Hepatocyte (in vitro differentiated cells): Measurements from ENCODE around the gene TAPT1. TPM values are rescaled to one million over a fixed set of nuclear protein-coding genes. Genes with fewer than 3 reads are reported as not detected.
A peak's percentile ranks its signal among the peaks of the same experiment; 100 is the strongest.
"Not testable (repeated sequence)": the region's sequence is repeated elsewhere in the genome, so short reads cannot be mapped to it uniquely, and the experiment has no call there.

Source experiments
- DNase-seq: peaks from one replicate; pipeline ENCODE4 v3.0.0-alpha.2; 2016; ENCODE audit warnings: low spot score
- H2AFZ ChIP-seq: fragments of 200-600 bp; sonication (generic); 2 replicates; pipeline ENCODE4 v1.6.0; 2016; ENCODE audit warnings: antibody characterized with exemption, mild to moderate bottlenecking
- H3K27ac ChIP-seq: fragments of 200-600 bp; sonication (generic); 2 replicates; pipeline ENCODE4 v1.5.1; 2016; ENCODE audit warnings: mild to moderate bottlenecking
- H3K27me3 ChIP-seq: fragments of 200-600 bp; sonication (generic); 2 replicates; pipeline ENCODE4 v1.6.1; 2016
- H3K36me3 ChIP-seq: fragments of 200-600 bp; sonication (generic); replicated peaks from 2 replicates; pipeline ENCODE4 v1.5.1; 2016; ENCODE audit warnings: low read depth; ENCODE audit not compliant: insufficient read depth
- H3K4me1 ChIP-seq: fragments of 200-600 bp; sonication (generic); 2 replicates; pipeline ENCODE4 v1.5.1; 2016; ENCODE audit warnings: mild to moderate bottlenecking, moderate library complexity; ENCODE audit not compliant: insufficient read depth
- H3K4me2 ChIP-seq: fragments of 200-600 bp; sonication (generic); 2 replicates; pipeline ENCODE4 v1.6.0; 2016
- H3K4me3 ChIP-seq: fragments of 200-600 bp; sonication (generic); 2 replicates; pipeline ENCODE4 v1.5.1; 2016; ENCODE audit warnings: mild to moderate bottlenecking
- H3K79me2 ChIP-seq: fragments of 200-600 bp; sonication (generic); 2 replicates; pipeline ENCODE4 v1.6.0; 2017; ENCODE audit warnings: mild to moderate bottlenecking
- H3K9me2 ChIP-seq: fragments of 200-600 bp; sonication (generic); replicated peaks from 2 replicates; pipeline ENCODE4 v1.6.0; 2017; ENCODE audit warnings: mild to moderate bottlenecking; ENCODE audit not compliant: insufficient read depth
- H3K9me3 ChIP-seq: fragments of 200-600 bp; sonication (generic); 2 replicates; pipeline ENCODE4 v1.5.1; 2016; ENCODE audit warnings: low read depth, mild to moderate bottlenecking
- H4K20me1 ChIP-seq: fragments of 200-600 bp; sonication (generic); 2 replicates; pipeline ENCODE4 v1.6.0; 2016; ENCODE audit warnings: mild to moderate bottlenecking; ENCODE audit not compliant: insufficient read depth, poor library complexity, severe bottlenecking
- EZH2 ChIP-seq: fragments of 200-600 bp; sonication (generic); IDR thresholded peaks from 2 replicates; pipeline ENCODE4 v1.6.1; 2016; ENCODE audit warnings: antibody characterized with exemption, mild to moderate bottlenecking, borderline replicate concordance
- EZH2phosphoT487 ChIP-seq: fragments of 200-600 bp; sonication (generic); IDR thresholded peaks from one replicate; pipeline ENCODE4 v1.6.1; 2018; ENCODE audit warnings: antibody characterized with exemption, mild to moderate bottlenecking, low read depth, moderate library complexity; ENCODE audit not compliant: unreplicated experiment, severe bottlenecking
- WGBS: methylation state at CpG from one replicate; pipeline ENCODE4 v1.1.6; 2016; ENCODE audit warnings: low lambda C conversion rate; ENCODE audit errors: missing lambda C conversion rate; 5-methylcytosine and 5-hydroxymethylcytosine counted together
- polyA plus RNA-seq: library from polyadenylated mRNA; unstranded; fragments of >200 nt; fragmentation: Nextera tagmentation; extraction: Ambion mirVana; gene quantifications from 2 replicates; pipeline ENCODE4 v1.2.1, GENCODE V29; 2016
- total RNA-seq: library from RNA; depleted of rRNA; stranded (reverse); fragments of >200 nt; gene quantifications from 2 replicates; pipeline ENCODE4 v1.2.3, GENCODE V29; 2014
- TF ChIP-seq, protein P1 (sequence below): fragments of 200-600 bp; sonication (generic); IDR thresholded peaks from 2 replicates; pipeline ENCODE4 v1.5.1; 2016; ENCODE audit warnings: antibody characterized with exemption, mild to moderate bottlenecking; ENCODE audit not compliant: poor library complexity

TAPT1 gene
- total and polyA plus RNA-seq, 2 experiments from 2014 or later: 12.9 to 19.3 TPM

DNA sequence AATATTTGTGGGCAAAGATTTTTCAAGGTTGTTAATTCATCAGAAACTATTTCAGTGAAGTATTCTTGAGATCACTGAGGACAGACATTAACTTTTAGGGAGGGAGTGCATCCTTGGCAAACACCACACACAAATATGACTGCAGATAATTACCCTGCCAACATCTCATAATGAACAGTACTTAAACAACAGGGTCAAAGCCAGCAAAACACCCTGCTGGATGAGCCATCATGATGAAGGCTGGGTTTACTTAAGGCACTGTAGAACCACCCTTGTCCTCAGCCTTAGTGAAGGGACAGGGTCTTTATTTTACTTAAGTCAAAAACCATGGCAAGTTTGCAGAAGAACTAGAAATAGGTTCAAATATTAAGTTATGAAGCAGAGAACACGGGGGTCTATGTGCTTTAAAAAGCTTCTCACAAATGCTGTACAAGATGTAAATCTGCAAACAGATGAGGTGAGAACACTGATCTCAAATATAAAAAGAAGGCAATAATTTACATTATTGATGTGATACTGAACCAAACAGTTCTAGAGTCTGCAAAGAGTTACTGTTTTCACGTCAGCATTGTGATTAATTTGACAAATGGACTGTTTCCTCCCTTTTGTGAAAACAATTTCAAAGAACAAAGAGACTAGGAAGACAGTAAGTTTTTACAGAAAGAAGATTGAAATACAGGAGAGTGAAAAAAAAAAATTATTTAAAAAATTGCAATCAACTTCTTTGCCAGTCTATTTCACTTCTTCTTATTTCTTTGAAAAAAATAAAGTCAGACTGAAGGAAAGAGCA lies 28.2 kb downstream of the TAPT1 start:
- Histone ChIP-seq H3K4me2 (no peak overlapping the region), H3K36me3 (no peaks in the 10 kb centered on the region), H3K9me2 (no peaks in the 10 kb centered on the region), H4K20me1 (no peaks in the 10 kb centered on the region), H3K27ac (no peak overlapping the region), H3K9me3 (no peaks in the 10 kb centered on the region), H3K4me1 (no peaks in the 10 kb centered on the region), H3K79me2 (no peaks in the 10 kb centered on the region), H3K4me3 (no peak overlapping the region), H2AFZ (no peak overlapping the region), H3K27me3 (no peaks in the 10 kb centered on the region)
- WGBS: 88% methylated on average over 2 of the region's 2 CpGs
- DNase-seq: no peak
- no peak for TF ChIP-seq EZH2
- no peak for TF ChIP-seq EZH2phosphoT487
- TF ChIP-seq, protein P1, sequence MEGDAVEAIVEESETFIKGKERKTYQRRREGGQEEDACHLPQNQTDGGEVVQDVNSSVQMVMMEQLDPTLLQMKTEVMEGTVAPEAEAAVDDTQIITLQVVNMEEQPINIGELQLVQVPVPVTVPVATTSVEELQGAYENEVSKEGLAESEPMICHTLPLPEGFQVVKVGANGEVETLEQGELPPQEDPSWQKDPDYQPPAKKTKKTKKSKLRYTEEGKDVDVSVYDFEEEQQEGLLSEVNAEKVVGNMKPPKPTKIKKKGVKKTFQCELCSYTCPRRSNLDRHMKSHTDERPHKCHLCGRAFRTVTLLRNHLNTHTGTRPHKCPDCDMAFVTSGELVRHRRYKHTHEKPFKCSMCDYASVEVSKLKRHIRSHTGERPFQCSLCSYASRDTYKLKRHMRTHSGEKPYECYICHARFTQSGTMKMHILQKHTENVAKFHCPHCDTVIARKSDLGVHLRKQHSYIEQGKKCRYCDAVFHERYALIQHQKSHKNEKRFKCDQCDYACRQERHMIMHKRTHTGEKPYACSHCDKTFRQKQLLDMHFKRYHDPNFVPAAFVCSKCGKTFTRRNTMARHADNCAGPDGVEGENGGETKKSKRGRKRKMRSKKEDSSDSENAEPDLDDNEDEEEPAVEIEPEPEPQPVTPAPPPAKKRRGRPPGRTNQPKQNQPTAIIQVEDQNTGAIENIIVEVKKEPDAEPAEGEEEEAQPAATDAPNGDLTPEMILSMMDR: no peak

DNA sequence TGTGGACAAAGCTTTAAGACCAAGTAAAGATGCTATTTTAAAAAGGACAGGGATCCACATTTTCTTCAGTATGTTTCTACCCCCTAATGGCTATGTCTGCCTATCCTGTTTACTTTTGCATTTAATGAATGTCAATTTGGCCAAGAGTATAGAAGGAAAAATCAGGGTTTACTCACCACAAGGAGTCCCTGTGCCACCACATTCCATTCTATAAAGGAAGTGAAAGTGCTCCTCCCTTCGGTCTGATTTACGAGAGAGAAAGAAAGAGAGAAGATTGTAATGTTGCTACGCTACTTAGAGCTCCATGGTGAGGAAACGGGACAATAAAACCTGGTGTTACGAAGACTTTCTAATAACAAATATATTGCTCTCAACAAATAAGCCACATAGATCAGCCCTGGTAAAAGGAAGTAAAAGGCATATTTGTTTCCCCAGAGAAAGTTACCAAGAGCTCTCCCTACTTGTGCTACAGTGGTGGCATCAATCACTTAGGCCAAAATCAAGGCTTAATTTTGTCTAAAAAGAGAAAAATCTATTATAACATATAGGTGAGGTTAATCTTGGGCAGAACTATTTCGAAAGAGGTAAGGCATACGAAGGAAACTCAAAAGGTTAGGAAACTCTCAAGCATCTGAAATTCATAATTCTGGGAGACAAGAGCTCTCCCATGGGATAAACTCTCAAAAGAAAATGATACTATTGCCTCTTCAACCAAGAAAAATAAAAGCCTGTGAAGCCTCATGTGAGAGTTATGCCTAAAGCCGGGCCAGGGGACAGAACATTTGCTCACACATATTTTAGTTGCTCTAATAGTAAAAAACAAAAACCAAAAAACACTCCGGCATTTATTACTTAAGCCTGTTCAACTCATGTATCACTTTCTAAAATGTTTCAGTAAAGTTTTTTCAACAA lies 29.5 kb downstream of the TAPT1 start:
- no peaks in the 10 kb centered on the region for H3K27me3 ChIP-seq
- no peaks in the 10 kb centered on the region for H3K9me2 ChIP-seq
- H3K27ac ChIP-seq: peak overlapping the region; percentile 6
- no peak overlapping the region for H2AFZ ChIP-seq
- H3K9me3 ChIP-seq: no peaks in the 10 kb centered on the region
- TF ChIP-seq, protein P1: peak; percentile 48
- TF ChIP-seq EZH2: no peak
- peak; percentile 67 for DNase-seq
- H3K36me3 ChIP-seq: no peaks in the 10 kb centered on the region
- H4K20me1 ChIP-seq: no peaks in the 10 kb centered on the region
- H3K79me2 ChIP-seq: no peaks in the 10 kb centered on the region
- 46% methylated on average over 9 of the region's 9 CpGs for WGBS
- H3K4me3 ChIP-seq: no peak overlapping the region
- H3K4me1 ChIP-seq: no peaks in the 10 kb centered on the region
- peak overlapping the region; percentile 58 for H3K4me2 ChIP-seq

DNA sequence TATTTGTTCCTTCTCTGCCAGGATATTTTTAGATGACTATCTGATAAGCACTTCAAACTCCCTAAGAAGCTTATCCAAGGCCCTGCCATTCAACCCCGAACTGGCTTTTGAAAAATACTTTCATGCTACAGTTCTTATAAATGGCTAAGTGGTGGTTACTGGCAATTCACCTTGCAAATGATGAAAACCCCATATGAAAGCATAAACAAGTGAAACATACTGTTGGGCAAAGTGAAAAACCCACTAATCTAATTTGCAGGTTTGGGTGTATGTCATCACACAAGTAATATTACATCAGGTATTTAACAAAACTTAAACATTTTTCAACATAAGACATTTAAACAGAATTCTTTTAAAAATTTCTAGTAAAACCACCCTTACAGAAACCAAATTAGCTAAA lies 31.1 kb downstream of the TAPT1 start:
- Histone ChIP-seq H3K27ac (no peak overlapping the region), H3K79me2 (no peaks in the 10 kb centered on the region), H3K4me3 (no peak overlapping the region), H3K9me2 (no peaks in the 10 kb centered on the region), H3K9me3 (no peaks in the 10 kb centered on the region), H3K4me2 (no peak overlapping the region), H3K36me3 (no peaks in the 10 kb centered on the region), H3K27me3 (no peaks in the 10 kb centered on the region), H4K20me1 (no peaks in the 10 kb centered on the region), H2AFZ (no peak overlapping the region), H3K4me1 (no peaks in the 10 kb centered on the region)
- no peak for DNase-seq
- TF ChIP-seq, protein P1: no peak
- TF ChIP-seq EZH2 (no peak), EZH2phosphoT487 (no peak)
- WGBS: 75% methylated on average over 1 of the region's 1 CpG

DNA sequence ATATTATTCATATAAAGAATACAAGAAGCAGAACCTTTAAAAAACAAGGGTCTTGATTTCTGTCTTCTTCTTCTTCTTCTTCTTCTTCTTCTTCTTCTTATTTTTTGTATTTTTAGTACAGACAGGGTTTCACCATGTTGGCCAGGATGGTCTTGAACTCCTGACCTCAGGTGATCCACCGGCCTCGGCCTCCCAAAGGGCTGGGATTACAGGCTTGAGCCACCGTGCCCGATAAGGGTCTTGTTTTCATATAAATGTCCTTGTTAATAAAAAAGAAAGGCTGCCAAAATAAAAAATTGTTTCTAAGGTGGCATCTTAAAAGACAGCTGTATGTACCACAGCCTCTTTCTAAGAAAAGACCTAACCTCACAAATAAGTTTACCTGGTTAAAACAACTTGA lies 31.5 kb downstream of the TAPT1 start:
- H3K9me3 ChIP-seq, H2AFZ ChIP-seq, DNase-seq, H3K27ac ChIP-seq, H3K36me3 ChIP-seq, H3K79me2 ChIP-seq, H3K9me2 ChIP-seq, H4K20me1 ChIP-seq, H3K4me2 ChIP-seq, H3K27me3 ChIP-seq, H3K4me3 ChIP-seq, H3K4me1 ChIP-seq: not testable (repeated sequence)
- 64% methylated on average over 4 of the region's 4 CpGs for WGBS
